SK-N-SH treated with all-trans-retinoic acid at 6 μM for 48 hours (cell line): Measurements from ENCODE around the gene ZNF319.

Experiments
- ARNTL ChIP-seq: fragments of 450-650 bp; formaldehyde crosslinking; IDR thresholded peaks from 2 replicates; pipeline ENCODE4 v1.5.0; 2020; ENCODE audit warnings: low read depth, mild to moderate bottlenecking, moderate library complexity, borderline replicate concordance
- CSDC2 ChIP-seq: fragments of 250-450 bp; sonication (Bioruptor Pico); IDR thresholded peaks from 2 replicates; pipeline ENCODE4 v1.5.0; 2020; ENCODE audit warnings: mild to moderate bottlenecking, moderate library complexity
- GLIS3 ChIP-seq: fragments of 250-450 bp; sonication (Bioruptor Pico); IDR thresholded peaks from 2 replicates; pipeline ENCODE4 v1.5.0; 2020; ENCODE audit warnings: mild to moderate bottlenecking, moderate library complexity
- OSR1 ChIP-seq: fragments of 250-450 bp; sonication (Bioruptor Pico); IDR thresholded peaks from 2 replicates; pipeline ENCODE4 v1.8.0; 2022; ENCODE audit warnings: moderate library complexity, mild to moderate bottlenecking, inconsistent platforms
- PATZ1 ChIP-seq: fragments of 250-450 bp; sonication (Bioruptor Pico); IDR thresholded peaks from 2 replicates; pipeline ENCODE4 v1.8.0; 2020; ENCODE audit warnings: mild to moderate bottlenecking, moderate library complexity, borderline replicate concordance
- RARB ChIP-seq: fragments of 250-450 bp; sonication (Bioruptor Pico); IDR thresholded peaks from 2 replicates; pipeline ENCODE4 v1.8.0; 2021; ENCODE audit warnings: mild to moderate bottlenecking, moderate library complexity
- SNAI2 ChIP-seq: fragments of 250-450 bp; sonication (Bioruptor Pico); IDR thresholded peaks from 2 replicates; pipeline ENCODE4 v1.5.0; 2020; ENCODE audit warnings: mild to moderate bottlenecking, moderate library complexity
- TCF4 ChIP-seq: fragments of 250-450 bp; sonication (Bioruptor Pico); IDR thresholded peaks from 2 replicates; pipeline ENCODE4 v1.8.0; 2021; ENCODE audit warnings: mild to moderate bottlenecking, moderate library complexity, borderline replicate concordance
- ZC3H10 ChIP-seq: fragments of 250-450 bp; sonication (Bioruptor Pico); IDR thresholded peaks from 2 replicates; pipeline ENCODE4 v1.5.1; 2021; ENCODE audit warnings: mild to moderate bottlenecking, moderate library complexity
- ZFP30 ChIP-seq: fragments of 450-650 bp; formaldehyde crosslinking; IDR thresholded peaks from 2 replicates; pipeline ENCODE4 v1.5.0; 2022; ENCODE audit warnings: mild to moderate bottlenecking, moderate library complexity
- ZNF565 ChIP-seq: fragments of 450-650 bp; formaldehyde crosslinking; conservative IDR thresholded peaks from 2 replicates; pipeline ENCODE4 v1.5.0; 2020; ENCODE audit warnings: low read depth, mild to moderate bottlenecking, moderate library complexity
- ZNF8 ChIP-seq: fragments of 450-650 bp; formaldehyde crosslinking; IDR thresholded peaks from 2 replicates; pipeline ENCODE4 v1.5.0; 2020; ENCODE audit warnings: mild to moderate bottlenecking, moderate library complexity
- TF ChIP-seq, protein P1 (sequence below): fragments of 250-450 bp; sonication (Bioruptor Pico); IDR thresholded peaks from 2 replicates; pipeline ENCODE4 v1.5.1; 2020; ENCODE audit warnings: low read depth, mild to moderate bottlenecking, moderate library complexity
- TF ChIP-seq, protein P2 (sequence below): fragments of 250-450 bp; sonication (Bioruptor Pico); IDR thresholded peaks from 2 replicates; pipeline ENCODE4 v1.5.0; 2020; ENCODE audit warnings: mild to moderate bottlenecking, moderate library complexity

DNA sequence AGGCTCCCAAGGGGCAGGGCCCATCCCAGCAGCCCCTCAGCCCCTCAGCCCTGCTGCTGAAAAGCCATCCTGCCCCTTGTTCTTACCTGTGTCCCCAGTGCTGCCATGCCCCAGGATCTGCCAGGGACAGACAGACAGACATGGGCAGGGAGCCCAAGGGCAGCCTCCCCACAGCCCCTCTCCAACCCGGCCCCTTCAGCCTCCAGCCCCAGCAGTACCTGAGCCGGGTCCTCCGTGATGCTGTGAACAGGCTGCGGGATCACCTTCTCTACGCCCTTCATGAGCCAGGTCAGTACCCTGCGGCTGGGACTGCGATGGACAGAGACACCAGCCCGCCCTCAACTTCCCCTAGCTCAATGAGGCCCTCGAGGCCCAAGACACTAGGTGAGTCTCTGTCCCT is 37.7 kb downstream of the ZNF319 start:
- TF ChIP-seq CSDC2 (CRISPR knock-in tag) (no peak), OSR1 (no peak), TCF4 (CRISPR knock-in tag) (no peak), ZNF8 (CRISPR knock-in tag) (no peak), ZC3H10 (CRISPR knock-in tag) (no peak), RARB (no peak), GLIS3 (no peak), ARNTL (CRISPR knock-in tag) (no peak), PATZ1 (CRISPR knock-in tag) (no peak), ZNF565 (CRISPR knock-in tag) (no peak), ZFP30 (CRISPR knock-in tag) (no peak), SNAI2 (CRISPR knock-in tag) (no peak)
- TF ChIP-seq, protein P1, sequence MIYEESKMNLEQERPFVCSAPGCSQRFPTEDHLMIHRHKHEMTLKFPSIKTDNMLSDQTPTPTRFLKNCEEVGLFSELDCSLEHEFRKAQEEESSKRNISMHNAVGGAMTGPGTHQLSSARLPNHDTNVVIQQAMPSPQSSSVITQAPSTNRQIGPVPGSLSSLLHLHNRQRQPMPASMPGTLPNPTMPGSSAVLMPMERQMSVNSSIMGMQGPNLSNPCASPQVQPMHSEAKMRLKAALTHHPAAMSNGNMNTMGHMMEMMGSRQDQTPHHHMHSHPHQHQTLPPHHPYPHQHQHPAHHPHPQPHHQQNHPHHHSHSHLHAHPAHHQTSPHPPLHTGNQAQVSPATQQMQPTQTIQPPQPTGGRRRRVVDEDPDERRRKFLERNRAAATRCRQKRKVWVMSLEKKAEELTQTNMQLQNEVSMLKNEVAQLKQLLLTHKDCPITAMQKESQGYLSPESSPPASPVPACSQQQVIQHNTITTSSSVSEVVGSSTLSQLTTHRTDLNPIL (CRISPR knock-in tag), result no peak
- TF ChIP-seq, protein P2, sequence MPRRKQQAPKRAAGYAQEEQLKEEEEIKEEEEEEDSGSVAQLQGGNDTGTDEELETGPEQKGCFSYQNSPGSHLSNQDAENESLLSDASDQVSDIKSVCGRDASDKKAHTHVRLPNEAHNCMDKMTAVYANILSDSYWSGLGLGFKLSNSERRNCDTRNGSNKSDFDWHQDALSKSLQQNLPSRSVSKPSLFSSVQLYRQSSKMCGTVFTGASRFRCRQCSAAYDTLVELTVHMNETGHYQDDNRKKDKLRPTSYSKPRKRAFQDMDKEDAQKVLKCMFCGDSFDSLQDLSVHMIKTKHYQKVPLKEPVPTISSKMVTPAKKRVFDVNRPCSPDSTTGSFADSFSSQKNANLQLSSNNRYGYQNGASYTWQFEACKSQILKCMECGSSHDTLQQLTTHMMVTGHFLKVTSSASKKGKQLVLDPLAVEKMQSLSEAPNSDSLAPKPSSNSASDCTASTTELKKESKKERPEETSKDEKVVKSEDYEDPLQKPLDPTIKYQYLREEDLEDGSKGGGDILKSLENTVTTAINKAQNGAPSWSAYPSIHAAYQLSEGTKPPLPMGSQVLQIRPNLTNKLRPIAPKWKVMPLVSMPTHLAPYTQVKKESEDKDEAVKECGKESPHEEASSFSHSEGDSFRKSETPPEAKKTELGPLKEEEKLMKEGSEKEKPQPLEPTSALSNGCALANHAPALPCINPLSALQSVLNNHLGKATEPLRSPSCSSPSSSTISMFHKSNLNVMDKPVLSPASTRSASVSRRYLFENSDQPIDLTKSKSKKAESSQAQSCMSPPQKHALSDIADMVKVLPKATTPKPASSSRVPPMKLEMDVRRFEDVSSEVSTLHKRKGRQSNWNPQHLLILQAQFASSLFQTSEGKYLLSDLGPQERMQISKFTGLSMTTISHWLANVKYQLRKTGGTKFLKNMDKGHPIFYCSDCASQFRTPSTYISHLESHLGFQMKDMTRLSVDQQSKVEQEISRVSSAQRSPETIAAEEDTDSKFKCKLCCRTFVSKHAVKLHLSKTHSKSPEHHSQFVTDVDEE (CRISPR knock-in tag), result no peak
